VCaP (cell line): ENCODE data around the gene BEST4.
"Not testable (repeated sequence)": the region's sequence is repeated elsewhere in the genome, so short reads cannot be mapped to it uniquely, and the experiment has no call there.

ENCODE experiments used
- H3K27ac ChIP-seq: fragments of 450-650 bp; 2 replicates; pipeline ENCODE4 v1.5.1; 2017
- CTCF ChIP-seq: fragments of 450-650 bp; conservative IDR thresholded peaks from 2 replicates; pipeline ENCODE4 v1.5.1; 2017; ENCODE audit warnings: mild to moderate bottlenecking, moderate library complexity

The BEST4 gene

DNA sequence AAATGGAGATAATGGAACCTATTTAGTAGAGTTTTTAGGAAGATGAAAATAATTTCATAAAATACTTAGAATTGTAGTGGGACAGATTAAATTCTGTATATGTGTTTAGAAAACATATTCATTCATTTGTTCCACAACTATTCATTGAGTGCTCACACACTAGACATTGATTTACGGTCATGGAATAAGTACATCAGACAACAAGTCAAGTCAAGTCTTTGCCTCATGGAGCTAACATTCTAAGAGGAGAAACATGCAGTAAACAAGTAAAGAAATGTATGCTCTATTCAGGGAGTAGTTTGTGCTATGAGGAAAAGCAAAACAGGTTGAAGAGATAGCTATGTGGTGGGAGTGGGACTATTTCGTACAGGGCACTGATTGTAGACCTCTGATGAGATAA lies 29.3 kb upstream of the BEST4 start:
- no peak overlapping the region for H3K27ac ChIP-seq

DNA sequence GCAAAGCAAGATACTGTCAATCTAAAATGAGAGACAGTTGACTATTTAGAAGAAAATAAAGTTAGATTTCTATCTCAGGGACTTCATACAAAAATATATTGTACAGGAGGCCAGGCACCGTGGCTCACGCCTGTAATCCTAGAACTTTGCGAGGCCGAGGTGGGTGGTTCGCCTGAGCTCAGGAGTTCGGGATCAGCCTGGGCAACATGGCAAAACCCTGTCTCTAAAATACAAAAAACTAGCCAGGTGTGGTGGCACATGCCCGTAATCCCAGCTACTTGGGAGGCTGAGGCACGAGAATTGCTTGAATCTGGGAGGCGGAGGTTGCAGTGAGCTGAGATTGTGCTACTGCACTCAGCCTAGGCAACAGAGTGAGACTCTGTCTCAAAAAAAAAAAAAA lies 28.0 kb upstream of the BEST4 start:
- not testable (repeated sequence) for H3K27ac ChIP-seq

More for the DNA sequence above, 29.3 kb upstream of the BEST4 start:
- TF ChIP-seq CTCF: no peak

DNA sequence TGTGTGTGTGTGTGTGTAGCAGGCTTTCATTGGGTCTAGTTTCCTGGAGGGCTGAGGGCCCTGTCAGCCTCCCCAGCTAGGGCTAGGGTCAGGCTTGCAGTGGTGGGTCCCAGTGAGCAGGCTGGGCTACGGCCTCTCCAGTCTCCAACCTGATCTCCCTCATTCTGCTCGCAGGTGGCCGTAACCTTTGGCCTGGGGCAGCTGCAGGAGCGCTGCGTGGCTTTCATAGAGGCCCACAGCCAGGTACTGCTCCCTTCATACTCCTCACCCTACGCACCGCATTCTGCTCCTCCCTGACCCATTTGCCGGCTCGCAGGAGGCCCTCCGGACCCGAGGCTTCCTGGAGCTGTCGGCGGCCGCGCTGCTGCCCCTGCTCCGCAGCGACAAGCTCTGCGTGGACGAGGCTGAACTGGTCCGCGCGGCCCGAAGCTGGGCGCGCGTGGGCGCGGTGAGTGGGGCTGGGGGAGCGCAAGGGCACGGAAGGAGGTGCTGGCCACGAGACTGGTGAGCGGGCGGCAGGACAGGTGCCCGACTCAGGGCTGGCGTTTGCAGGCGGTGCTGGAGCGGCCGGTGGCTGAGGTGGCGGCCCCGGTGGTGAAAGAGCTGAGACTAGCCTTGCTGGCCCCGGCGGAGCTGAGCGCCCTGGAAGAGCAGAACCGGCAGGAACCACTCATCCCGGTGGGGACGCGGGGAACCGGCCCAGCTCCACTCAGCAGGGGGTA lies 25.0 kb upstream of the BEST4 start:
- no peak for TF ChIP-seq CTCF
- no peak overlapping the region for H3K27ac ChIP-seq

DNA sequence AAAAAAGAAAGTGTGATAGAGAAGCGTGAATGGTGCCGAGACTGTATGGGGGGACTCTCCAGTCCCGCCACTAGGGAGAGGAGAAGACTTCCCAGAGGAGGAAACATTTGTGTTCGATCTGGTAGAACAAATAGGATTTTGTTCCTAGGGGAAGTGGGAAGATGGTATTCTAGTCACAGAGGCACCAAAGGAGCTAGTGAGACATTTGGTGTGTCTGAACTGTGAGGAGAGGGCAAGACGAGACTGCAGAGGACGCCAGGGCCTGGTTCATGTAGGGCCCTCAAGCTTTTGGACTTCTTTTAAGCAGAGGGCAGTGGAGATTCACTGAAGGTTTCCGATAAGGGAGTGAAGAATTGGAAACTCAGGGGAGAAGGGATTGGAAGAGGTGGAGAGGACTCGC lies 23.3 kb upstream of the BEST4 start:
- TF ChIP-seq CTCF: no peak
- no peak overlapping the region for H3K27ac ChIP-seq

DNA sequence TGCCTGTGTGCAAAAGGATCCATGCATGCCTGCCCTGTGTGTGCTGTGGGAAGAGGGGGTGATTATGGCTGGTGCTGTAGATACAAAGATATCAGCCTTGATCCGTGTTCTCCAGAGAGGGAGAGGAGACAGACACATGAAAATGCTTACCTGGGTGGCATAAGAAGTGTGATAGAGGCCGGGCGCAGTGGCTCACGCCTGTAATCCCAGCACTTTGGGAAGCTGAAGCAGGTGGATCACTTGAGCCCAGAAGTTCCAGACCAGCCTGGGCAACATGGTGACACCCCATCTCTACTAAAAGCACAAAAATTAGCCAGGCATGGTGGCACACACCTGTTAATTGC lies 22.8 kb upstream of the BEST4 start:
- not testable (repeated sequence) for H3K27ac ChIP-seq

- H3K27ac ChIP-seq: no peak overlapping the region
- TF ChIP-seq CTCF: no peak
Observed at GRCh38 chr1:44810101-44810761, 22.3 kb upstream of the BEST4 start.

DNA sequence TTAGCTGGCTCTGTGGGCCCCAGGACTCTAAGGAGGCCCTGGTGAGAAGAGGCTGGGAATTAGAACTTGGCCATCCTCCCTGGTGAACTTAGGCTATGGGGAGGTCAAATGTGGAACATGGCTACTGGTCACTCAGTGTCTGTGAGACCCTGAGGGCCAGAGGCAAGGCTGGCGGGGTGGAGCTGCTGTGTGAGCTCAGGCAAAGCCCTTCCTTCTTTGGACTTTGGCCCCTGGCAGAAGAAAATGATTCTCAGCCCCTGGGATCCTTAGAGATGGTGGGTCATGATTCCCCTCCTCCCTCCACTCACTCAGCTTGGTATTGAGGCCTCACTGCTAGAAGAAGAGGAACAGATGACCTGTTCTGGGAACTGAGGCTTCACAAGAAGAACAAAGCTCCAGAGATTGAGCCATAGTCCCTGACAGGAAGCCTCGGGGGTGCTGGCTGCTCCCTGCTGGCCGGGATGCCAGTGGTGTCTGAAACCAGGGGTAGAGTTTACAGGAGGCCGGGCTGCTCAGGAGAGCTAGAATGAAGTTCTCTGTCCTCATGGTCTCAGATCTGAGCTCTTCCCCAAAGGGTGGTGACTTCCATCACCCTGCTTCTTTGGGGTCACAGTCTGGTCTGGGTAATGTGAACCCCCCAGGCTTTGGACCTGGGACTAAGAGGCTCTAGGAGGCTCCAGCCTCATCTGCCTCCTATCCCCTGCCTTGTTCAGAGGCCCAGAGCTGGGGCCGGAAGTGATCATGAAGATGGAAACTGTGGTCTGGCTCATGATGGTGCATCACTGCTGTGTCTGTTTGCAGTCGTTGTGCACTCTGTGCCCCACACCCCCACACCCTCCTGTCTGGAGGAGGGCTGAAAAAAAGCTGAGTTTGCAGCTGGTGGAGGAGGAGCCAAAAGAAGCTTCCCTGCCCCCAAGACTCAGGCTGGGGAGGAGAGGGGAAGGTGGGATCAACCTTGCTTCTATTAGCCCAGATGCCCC lies 21.3 kb upstream of the BEST4 start:
- TF ChIP-seq CTCF: no peak
- H3K27ac ChIP-seq: no peak overlapping the region

DNA sequence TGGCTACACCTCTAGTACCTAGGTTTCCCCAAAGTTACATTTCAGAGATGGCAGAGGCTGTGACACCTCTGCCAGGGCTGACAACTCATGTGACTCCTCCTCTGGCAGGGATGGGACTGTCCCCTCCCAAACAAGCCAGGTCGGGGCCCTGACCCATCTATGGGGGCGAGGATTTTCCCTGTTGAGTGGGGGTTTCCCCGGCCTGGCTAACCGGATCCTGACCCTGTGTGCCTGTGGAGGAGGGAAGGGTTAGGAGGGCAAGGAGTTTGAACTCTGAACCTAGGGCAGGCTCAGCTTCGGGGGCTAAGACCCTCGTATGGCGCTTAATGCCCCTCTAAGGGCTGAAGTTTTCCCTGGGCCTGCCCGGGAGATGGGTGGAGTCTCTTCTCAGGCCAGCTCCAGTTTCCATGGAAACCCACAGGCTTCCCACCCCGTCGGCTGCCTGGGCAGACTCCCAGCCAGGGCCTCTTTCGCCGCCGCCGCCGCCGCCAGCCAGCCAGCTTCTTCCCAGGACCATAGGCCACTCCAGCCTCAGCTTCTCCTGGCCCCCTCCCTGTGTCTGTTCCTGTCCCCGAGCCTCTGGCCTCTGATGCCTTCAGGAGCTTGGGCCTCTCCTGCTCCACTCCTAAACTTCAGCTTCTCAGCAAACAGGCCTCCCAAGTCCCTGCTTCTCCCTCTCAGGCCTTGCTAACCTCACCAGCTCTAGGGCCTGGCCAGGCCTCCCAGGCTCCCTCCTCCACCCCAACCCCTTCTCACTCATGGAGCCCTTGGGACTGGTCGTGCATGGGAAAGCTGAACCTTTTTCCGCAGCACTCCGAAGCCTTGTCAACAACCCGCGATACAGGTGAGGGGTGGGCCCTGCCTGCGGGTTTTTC lies 20.3 kb upstream of the BEST4 start, which contains the start of gene BTBD19:
TSS of gene BTBD19 (plus strand) at position 461 of the 875 bp plus-strand sequence. CDS start at position 759, 298 bp downstream.
- no peak for TF ChIP-seq CTCF
- no peak within 1 kb of the TSS for H3K27ac ChIP-seq
